AG04449 (cell line): ENCODE data around the gene CALN1.

ENCODE experiments used
- CTCF ChIA-PET: fragments of 350-600 bp; formaldehyde crosslinking; extraction: SDS; loops from one replicate; lab custom pipeline; 2021; ENCODE audit warnings: antibody characterized with exemption; lab: Yijun Ruan, JAX
- POLR2A ChIA-PET: fragments of 400-600, 350-600 bp; formaldehyde crosslinking; extraction: SDS; loops from one replicate; lab custom pipeline; 2020; ENCODE audit warnings: antibody characterized with exemption, inconsistent platforms; lab: Yijun Ruan, JAX
- DNase-seq: peaks from one replicate; pipeline ENCODE4 v3.0.0-alpha.2; 2010; ENCODE audit warnings: low read depth, low spot score
- H3K4me3 ChIP-seq: 2 replicates; pipeline ENCODE4 v1.5.1; 2011; ENCODE audit warnings: low read depth, mild to moderate bottlenecking, control low read depth, low read length
- TF ChIP-seq, protein P1 (sequence below): IDR thresholded peaks from one replicate; pipeline ENCODE4 v1.5.1; 2011; ENCODE audit warnings: mild to moderate bottlenecking, moderate library complexity, low read length, control low read depth, inconsistent platforms; ENCODE audit not compliant: insufficient read depth; ENCODE audit errors: missing control alignments

CALN1 gene

GRCh38 chr7:71970725-71971124 lies 441.4 kb downstream of the CALN1 start:
- ChIA-PET CTCF (no interaction called here), POLR2A (no interaction called here)
- no peak overlapping the region for H3K4me3 ChIP-seq
- TF ChIP-seq, protein P1, sequence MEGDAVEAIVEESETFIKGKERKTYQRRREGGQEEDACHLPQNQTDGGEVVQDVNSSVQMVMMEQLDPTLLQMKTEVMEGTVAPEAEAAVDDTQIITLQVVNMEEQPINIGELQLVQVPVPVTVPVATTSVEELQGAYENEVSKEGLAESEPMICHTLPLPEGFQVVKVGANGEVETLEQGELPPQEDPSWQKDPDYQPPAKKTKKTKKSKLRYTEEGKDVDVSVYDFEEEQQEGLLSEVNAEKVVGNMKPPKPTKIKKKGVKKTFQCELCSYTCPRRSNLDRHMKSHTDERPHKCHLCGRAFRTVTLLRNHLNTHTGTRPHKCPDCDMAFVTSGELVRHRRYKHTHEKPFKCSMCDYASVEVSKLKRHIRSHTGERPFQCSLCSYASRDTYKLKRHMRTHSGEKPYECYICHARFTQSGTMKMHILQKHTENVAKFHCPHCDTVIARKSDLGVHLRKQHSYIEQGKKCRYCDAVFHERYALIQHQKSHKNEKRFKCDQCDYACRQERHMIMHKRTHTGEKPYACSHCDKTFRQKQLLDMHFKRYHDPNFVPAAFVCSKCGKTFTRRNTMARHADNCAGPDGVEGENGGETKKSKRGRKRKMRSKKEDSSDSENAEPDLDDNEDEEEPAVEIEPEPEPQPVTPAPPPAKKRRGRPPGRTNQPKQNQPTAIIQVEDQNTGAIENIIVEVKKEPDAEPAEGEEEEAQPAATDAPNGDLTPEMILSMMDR, result no peak
- DNase-seq, result no peak

DNA sequence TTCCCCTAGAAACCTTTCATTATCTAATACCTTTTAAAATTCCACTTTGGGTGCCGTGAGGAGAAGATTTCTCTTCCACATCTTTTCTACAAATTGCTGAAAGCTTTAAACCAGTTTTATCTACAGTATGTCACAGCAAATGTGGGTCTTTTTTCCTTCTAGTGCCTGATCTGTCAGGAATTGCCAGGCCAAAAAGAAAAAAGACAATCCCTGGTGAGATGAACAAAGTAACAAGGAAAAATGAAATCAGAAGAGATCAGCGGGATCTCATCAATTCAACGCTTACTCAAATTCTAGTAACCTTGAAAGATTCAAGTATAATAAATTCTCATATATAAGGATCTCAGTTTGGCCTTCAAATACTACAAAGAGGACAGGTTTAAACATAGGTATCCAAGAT lies 449.5 kb downstream of the CALN1 start:
- DNase-seq, result no peak
- TF ChIP-seq, protein P1, result no peak
- H3K4me3 ChIP-seq, result no peak overlapping the region
- ChIA-PET POLR2A (no interaction called here), CTCF (no interaction called here)

- no peak for DNase-seq
- CTCF ChIA-PET, result no interaction called here
These were observed 450.9 kb downstream of the CALN1 start for GRCh38 chr7:71961283-71961682.

DNA sequence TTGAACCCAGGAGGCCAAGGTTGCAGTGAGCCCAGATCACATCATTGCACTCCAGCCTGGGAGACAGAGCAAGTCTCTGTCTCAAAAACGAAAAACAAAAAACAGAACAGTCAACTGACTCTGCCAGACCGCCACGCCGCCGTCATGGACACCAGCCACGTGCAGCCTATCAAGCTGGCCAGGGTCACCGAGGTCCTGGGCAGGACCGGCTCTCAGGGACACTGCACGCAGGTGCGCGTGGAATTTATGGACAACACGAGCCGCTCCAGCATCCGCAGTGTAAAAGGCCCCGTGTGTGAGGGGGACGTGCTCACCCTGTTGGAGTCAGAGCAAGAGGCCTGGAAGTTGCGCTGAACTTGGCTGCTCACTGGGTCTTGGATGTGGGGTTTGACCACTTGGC lies 470.0 kb downstream of the CALN1 start:
- POLR2A ChIA-PET, result no interaction called here
- no peak overlapping the region for H3K4me3 ChIP-seq
- CTCF ChIA-PET, result interaction anchor here (1.5 kb wide), 1 partner anchor 9 kb away, joined by 3 read pairs; no protein-coding TSS in a partner anchor

More at GRCh38 chr7:71961283-71961682, 450.9 kb downstream of the CALN1 start:
- TF ChIP-seq, protein P1, result no peak
- POLR2A ChIA-PET, result no interaction called here
- no peak overlapping the region for H3K4me3 ChIP-seq

DNA sequence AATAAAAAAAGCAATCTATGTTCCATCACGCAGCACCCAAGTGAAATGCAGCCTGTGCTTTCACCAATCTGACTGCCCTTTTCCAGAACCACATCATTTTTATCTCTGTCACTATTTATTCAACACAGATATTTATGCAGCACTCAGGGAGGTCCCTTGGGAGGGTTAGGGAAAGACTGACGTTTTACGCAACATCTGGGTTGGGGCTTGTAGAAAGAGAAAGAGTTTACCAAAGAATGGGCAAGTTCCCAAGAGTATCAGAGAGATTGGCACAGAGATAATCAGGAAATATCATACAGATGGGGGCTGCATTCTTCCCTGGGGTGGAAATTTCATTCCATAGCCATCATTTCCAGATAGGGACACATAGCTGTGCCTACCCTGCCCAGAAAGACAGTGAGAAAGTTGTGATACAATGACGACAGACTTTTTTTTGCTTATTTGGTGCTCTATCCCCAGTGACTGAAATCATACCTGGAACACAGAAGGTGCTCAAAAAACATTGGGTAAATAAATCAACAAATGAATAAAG lies 474.2 kb downstream of the CALN1 start:
- TF ChIP-seq, protein P1, result no peak
- H3K4me3 ChIP-seq, result no peak overlapping the region
- ChIA-PET CTCF (no interaction called here), POLR2A (no interaction called here)
- no peak for DNase-seq

More for the DNA sequence above, 470.0 kb downstream of the CALN1 start:
- DNase-seq, result no peak
- TF ChIP-seq, protein P1, result no peak

DNA sequence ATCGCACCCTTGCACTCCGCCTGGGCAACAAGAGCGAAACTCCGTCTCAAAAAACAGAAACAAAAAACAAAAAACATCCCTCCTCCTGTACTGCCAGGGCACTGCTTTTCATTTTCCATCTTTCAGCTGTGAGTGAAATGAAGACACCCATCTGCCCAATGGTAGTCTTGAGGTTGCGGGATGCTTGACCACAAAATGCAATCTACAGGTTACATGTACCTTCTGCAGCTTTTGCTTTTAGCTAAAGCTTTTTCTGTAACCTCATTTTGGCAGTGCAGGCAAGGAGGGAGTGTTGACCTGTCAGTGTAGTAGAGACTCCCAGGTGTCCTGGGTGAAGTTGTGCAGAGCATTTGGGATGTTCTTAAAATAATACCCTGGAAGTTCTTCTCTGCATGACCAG lies 476.5 kb downstream of the CALN1 start:
- CTCF ChIA-PET, result no interaction called here
- POLR2A ChIA-PET, result no interaction called here
- no peak overlapping the region for H3K4me3 ChIP-seq
- no peak for DNase-seq
- TF ChIP-seq, protein P1, result no peak
